HUDEP-2 (cell line): ENCODE data around the gene ARF6.
A peak's percentile ranks its signal among the peaks of the same experiment; 100 is the strongest.
"Not testable (repeated sequence)": the region's sequence is repeated elsewhere in the genome, so short reads cannot be mapped to it uniquely, and the experiment has no call there.

Source experiments
- DNase-seq, 76 experiments: peaks; one replicate each; lab custom pipeline; 2025; ENCODE audit not compliant: unreplicated experiment in 76 of 76; lab: John Stamatoyannopoulos, UW

ARF6 gene

GRCh38 chr14:49902679-49903246, 9.9 kb downstream of the ARF6 start:
- DNase-seq, result not testable (repeated sequence)

GRCh38 chr14:49904270-49904669, 11.4 kb downstream of the ARF6 start:
- DNase-seq, result no peak

- DNase-seq, result no peak
These were observed 13.1 kb downstream of the ARF6 start for GRCh38 chr14:49905989-49906388.

GRCh38 chr14:49907186-49907585, 14.3 kb downstream of the ARF6 start:
- no peak for DNase-seq

- no peak for DNase-seq
These were observed 15.5 kb downstream of the ARF6 start for GRCh38 chr14:49908433-49908782.

GRCh38 chr14:49909016-49909415, 16.1 kb downstream of the ARF6 start:
- DNase-seq, result no peak

- DNase-seq, result peak in 16 of 76 experiments; percentile 8 to 49 (median 34)
These were observed 22.2 kb downstream of the ARF6 start for GRCh38 chr14:49915085-49915484.

GRCh38 chr14:49918706-49919105, 25.8 kb downstream of the ARF6 start:
- no peak for DNase-seq

GRCh38 chr14:49919825-49920659, 27.2 kb downstream of the ARF6 start:
- DNase-seq, result peak in 1 of 76 experiments; percentile 4

GRCh38 chr14:49920935-49921334, 28.1 kb downstream of the ARF6 start:
- no peak for DNase-seq

- no peak for DNase-seq
These were observed 28.5 kb downstream of the ARF6 start for GRCh38 chr14:49921401-49921800.

GRCh38 chr14:49923442-49923841, 30.6 kb downstream of the ARF6 start:
- DNase-seq, result no peak

GRCh38 chr14:49923881-49924280, 31.0 kb downstream of the ARF6 start:
- DNase-seq, result no peak

- DNase-seq, result no peak
These were observed 32.0 kb downstream of the ARF6 start for GRCh38 chr14:49924852-49925251.

- no peak for DNase-seq
These were observed 33.9 kb downstream of the ARF6 start for GRCh38 chr14:49926803-49927202.

GRCh38 chr14:49928015-49928414, 35.1 kb downstream of the ARF6 start:
- no peak for DNase-seq

- DNase-seq, result no peak
These were observed 37.8 kb downstream of the ARF6 start for GRCh38 chr14:49930720-49931119.

GRCh38 chr14:49931523-49931922, 38.6 kb downstream of the ARF6 start:
- DNase-seq, result no peak

GRCh38 chr14:49933128-49933527, 40.2 kb downstream of the ARF6 start:
- DNase-seq, result no peak

GRCh38 chr14:49933704-49934103, 40.8 kb downstream of the ARF6 start:
- no peak for DNase-seq

- no peak for DNase-seq
These were observed 41.8 kb downstream of the ARF6 start for GRCh38 chr14:49934646-49935045.

- DNase-seq, result no peak
These were observed 42.6 kb downstream of the ARF6 start for GRCh38 chr14:49935526-49935925.
